ENCODE results near the gene EVI5.

Gene EVI5

GRCh38 chr1:92784639-92785500 lies at the start of gene EVI5:
Gene EVI5, minus strand, starts transcription at chr1:92785108. Its CDS starts 48,562 bp downstream, at chr1:92736546.
- peak; percentile 41 for DNase-seq (ENCODE audit: low spot score)

- no peak for DNase-seq (ENCODE audit: low spot score)
These were observed 49.7 kb upstream of the EVI5 start for GRCh38 chr1:92834617-92835016.

- DNase-seq (ENCODE audit: low spot score), result no peak
These were observed 48.9 kb upstream of the EVI5 start for GRCh38 chr1:92833840-92834239.

GRCh38 chr1:92832537-92833114 lies 47.7 kb upstream of the EVI5 start:
- DNase-seq (ENCODE audit: low spot score), result no peak

- peak; percentile 96 for DNase-seq (ENCODE audit: low spot score)
These were observed 47.0 kb upstream of the EVI5 start, which contains the start of gene RPL5 for GRCh38 chr1:92831762-92832536. Gene RPL5, plus strand, starts transcription at chr1:92832040. Its CDS starts 75 bp downstream, at chr1:92832115.

GRCh38 chr1:92831368-92831761 lies 46.5 kb upstream of the EVI5 start:
- DNase-seq (ENCODE audit: low spot score), result no peak

GRCh38 chr1:92826792-92827191 lies 41.9 kb upstream of the EVI5 start:
- no peak for DNase-seq (ENCODE audit: low spot score)

- DNase-seq (ENCODE audit: low spot score), result no peak
These were observed 38.0 kb upstream of the EVI5 start for GRCh38 chr1:92822879-92823278.

GRCh38 chr1:92820551-92820950 lies 35.6 kb upstream of the EVI5 start:
- no peak for DNase-seq (ENCODE audit: low spot score)

- DNase-seq (ENCODE audit: low spot score), result no peak
These were observed 35.1 kb upstream of the EVI5 start for GRCh38 chr1:92820024-92820423.

- DNase-seq (ENCODE audit: low spot score), result no peak
These were observed 33.3 kb upstream of the EVI5 start for GRCh38 chr1:92817986-92818764.

GRCh38 chr1:92817137-92817697 lies 32.3 kb upstream of the EVI5 start:
- DNase-seq (ENCODE audit: low spot score), result no peak

GRCh38 chr1:92816732-92817131 lies 31.8 kb upstream of the EVI5 start:
- DNase-seq (ENCODE audit: low spot score), result no peak

- DNase-seq (ENCODE audit: low spot score), result no peak
These were observed 23.5 kb upstream of the EVI5 start for GRCh38 chr1:92808381-92808780.

- DNase-seq (ENCODE audit: low spot score), result no peak
These were observed 20.3 kb upstream of the EVI5 start for GRCh38 chr1:92805216-92805615.

GRCh38 chr1:92804721-92805201 lies 19.9 kb upstream of the EVI5 start:
- no peak for DNase-seq (ENCODE audit: low spot score)

GRCh38 chr1:92803140-92803887 lies 18.4 kb upstream of the EVI5 start:
- no peak for DNase-seq (ENCODE audit: low spot score)

- no peak for DNase-seq (ENCODE audit: low spot score)
These were observed 13.1 kb upstream of the EVI5 start for GRCh38 chr1:92797961-92798360.

- DNase-seq (ENCODE audit: low spot score), result no peak
These were observed 12.4 kb upstream of the EVI5 start for GRCh38 chr1:92797297-92797696.

- DNase-seq (ENCODE audit: low spot score), result no peak
These were observed 10.3 kb upstream of the EVI5 start for GRCh38 chr1:92795166-92795565.

- no peak for DNase-seq (ENCODE audit: low spot score)
These were observed 7.5 kb upstream of the EVI5 start for GRCh38 chr1:92792340-92792782.
